Measurements from ENCODE around the gene CD300LG.

- TF ChIP-seq, protein P1, sequence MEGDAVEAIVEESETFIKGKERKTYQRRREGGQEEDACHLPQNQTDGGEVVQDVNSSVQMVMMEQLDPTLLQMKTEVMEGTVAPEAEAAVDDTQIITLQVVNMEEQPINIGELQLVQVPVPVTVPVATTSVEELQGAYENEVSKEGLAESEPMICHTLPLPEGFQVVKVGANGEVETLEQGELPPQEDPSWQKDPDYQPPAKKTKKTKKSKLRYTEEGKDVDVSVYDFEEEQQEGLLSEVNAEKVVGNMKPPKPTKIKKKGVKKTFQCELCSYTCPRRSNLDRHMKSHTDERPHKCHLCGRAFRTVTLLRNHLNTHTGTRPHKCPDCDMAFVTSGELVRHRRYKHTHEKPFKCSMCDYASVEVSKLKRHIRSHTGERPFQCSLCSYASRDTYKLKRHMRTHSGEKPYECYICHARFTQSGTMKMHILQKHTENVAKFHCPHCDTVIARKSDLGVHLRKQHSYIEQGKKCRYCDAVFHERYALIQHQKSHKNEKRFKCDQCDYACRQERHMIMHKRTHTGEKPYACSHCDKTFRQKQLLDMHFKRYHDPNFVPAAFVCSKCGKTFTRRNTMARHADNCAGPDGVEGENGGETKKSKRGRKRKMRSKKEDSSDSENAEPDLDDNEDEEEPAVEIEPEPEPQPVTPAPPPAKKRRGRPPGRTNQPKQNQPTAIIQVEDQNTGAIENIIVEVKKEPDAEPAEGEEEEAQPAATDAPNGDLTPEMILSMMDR (conservative IDR thresholded peaks at IDR 0.05; ENCODE audit: low read depth in 2 of 2), result no peak
- TF ChIP-seq REST (IDR thresholded peaks at IDR 0.05; ENCODE audit: unreplicated experiment) (no peak), POLR2AphosphoS5 (IDR thresholded peaks at IDR 0.05; ENCODE audit: low read depth) (no peak), EZH2 (IDR thresholded peaks at IDR 0.05; ENCODE audit: low read depth, unreplicated experiment) (no peak), CREB1 (CRISPR knock-in tag; IDR thresholded peaks at IDR 0.05; ENCODE audit: low read depth) (peak; percentile 79), JUNB (IDR thresholded peaks at IDR 0.05; ENCODE audit: unreplicated experiment) (no peak), EZH2phosphoT487 (IDR thresholded peaks at IDR 0.05; ENCODE audit: unreplicated experiment) (no peak), ZNF331 (CRISPR knock-in tag; IDR thresholded peaks at IDR 0.05; ENCODE audit: low read depth) (no peak), ETS1 (IDR thresholded peaks at IDR 0.05) (no peak), STAT1 (IDR thresholded peaks at IDR 0.05; ENCODE audit: unreplicated experiment) (no peak)
- TF ChIP-seq, protein P2, sequence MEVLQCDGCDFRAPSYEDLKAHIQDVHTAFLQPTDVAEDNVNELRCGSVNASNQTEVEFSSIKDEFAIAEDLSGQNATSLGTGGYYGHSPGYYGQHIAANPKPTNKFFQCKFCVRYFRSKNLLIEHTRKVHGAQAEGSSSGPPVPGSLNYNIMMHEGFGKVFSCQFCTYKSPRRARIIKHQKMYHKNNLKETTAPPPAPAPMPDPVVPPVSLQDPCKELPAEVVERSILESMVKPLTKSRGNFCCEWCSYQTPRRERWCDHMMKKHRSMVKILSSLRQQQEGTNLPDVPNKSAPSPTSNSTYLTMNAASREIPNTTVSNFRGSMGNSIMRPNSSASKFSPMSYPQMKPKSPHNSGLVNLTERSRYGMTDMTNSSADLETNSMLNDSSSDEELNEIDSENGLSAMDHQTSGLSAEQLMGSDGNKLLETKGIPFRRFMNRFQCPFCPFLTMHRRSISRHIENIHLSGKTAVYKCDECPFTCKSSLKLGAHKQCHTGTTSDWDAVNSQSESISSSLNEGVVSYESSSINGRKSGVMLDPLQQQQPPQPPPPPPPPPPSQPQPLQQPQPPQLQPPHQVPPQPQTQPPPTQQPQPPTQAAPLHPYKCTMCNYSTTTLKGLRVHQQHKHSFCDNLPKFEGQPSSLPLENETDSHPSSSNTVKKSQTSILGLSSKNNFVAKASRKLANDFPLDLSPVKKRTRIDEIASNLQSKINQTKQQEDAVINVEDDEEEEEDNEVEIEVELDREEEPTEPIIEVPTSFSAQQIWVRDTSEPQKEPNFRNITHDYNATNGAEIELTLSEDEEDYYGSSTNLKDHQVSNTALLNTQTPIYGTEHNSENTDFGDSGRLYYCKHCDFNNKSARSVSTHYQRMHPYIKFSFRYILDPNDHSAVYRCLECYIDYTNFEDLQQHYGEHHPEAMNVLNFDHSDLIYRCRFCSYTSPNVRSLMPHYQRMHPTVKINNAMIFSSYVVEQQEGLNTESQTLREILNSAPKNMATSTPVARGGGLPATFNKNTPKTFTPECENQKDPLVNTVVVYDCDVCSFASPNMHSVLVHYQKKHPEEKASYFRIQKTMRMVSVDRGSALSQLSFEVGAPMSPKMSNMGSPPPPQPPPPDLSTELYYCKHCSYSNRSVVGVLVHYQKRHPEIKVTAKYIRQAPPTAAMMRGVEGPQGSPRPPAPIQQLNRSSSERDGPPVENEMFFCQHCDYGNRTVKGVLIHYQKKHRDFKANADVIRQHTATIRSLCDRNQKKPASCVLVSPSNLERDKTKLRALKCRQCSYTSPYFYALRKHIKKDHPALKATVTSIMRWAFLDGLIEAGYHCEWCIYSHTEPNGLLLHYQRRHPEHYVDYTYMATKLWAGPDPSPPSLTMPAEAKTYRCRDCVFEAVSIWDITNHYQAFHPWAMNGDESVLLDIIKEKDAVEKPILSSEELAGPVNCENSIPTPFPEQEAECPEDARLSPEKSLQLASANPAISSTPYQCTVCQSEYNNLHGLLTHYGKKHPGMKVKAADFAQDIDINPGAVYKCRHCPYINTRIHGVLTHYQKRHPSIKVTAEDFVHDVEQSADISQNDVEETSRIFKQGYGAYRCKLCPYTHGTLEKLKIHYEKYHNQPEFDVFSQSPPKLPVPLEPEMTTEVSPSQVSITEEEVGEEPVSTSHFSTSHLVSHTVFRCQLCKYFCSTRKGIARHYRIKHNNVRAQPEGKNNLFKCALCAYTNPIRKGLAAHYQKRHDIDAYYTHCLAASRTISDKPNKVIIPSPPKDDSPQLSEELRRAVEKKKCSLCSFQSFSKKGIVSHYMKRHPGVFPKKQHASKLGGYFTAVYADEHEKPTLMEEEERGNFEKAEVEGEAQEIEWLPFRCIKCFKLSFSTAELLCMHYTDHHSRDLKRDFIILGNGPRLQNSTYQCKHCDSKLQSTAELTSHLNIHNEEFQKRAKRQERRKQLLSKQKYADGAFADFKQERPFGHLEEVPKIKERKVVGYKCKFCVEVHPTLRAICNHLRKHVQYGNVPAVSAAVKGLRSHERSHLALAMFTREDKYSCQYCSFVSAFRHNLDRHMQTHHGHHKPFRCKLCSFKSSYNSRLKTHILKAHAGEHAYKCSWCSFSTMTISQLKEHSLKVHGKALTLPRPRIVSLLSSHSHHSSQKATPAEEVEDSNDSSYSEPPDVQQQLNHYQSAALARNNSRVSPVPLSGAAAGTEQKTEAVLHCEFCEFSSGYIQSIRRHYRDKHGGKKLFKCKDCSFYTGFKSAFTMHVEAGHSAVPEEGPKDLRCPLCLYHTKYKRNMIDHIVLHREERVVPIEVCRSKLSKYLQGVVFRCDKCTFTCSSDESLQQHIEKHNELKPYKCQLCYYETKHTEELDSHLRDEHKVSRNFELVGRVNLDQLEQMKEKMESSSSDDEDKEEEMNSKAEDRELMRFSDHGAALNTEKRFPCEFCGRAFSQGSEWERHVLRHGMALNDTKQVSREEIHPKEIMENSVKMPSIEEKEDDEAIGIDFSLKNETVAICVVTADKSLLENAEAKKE (CRISPR knock-in tag; IDR thresholded peaks at IDR 0.05), result no peak
Measured at GRCh38 chr17:43905985-43906852, 59.2 kb downstream of the CD300LG start.

All from GM23338 (cell line).